HG03045 (cell line): ENCODE results near the gene MT3.

Experiments used
- ATAC-seq: cut with Tn5 transposase; IDR thresholded peaks from one replicate; pipeline ENCODE4 v1.9.1; 2021; ENCODE audit warnings: mild to moderate bottlenecking, moderate library complexity; ENCODE audit not compliant: unreplicated experiment

The MT3 gene

DNA sequence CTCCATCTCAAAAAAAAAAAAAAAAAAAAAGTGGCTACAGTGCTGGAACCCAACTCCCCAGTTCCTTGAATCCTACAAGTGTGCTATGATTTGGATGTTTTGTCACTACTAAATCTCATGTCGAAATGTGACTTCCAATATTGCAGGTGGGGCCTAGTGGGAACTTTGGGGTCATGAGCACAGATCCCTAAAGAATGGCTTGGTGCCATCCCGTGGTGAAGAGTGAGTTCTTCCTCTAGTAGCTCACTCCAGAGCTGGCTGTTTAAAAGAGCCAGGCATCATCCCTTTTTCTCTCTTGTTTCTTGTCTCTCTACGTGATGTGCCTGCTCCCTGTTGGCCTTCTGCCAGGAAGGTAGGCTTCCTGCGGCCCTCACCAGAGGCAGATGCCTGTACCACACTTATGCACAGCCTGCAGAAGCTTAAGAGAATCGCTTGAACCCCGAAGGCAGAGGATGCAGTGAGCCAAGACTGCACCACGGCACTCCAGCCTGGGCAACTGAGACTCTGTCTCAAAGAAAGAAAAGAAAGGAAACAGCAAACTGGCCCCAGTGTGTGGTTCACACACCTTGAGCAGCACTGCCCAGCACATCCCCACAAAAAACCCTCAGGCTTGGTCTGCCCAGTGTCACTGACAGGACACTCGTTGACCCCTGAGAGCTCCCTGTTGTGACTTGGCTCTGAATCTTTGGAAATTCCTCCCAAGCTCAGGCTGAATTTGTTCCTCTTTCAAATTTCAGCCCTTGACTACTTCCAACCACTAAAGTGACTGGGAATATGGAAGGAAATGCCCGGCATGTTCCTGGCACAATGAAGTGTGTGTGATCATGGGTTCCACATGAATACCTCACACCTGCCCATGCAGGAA is 39.4 kb downstream of the MT3 start:
- ATAC-seq: no peak

DNA sequence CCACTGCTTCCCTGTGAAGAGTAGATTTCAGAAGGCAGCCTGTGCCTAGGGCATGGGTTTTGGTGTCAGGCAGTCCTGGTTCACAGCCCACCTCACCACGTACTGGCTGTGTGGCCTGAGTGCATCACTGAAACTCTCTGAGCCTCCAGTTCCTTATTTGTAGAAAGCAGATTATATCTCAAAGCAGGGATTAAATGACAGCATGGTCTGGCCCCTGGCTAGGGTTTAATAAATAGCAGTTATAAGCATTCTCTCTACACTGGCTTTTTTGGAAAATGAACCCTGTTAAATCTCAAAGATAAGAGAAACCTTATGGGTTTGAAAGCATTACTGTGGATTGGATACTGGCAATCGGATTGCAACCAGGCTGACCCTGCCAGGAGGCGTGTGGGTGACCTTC is 40.2 kb downstream of the MT3 start:
- ATAC-seq: no peak

DNA sequence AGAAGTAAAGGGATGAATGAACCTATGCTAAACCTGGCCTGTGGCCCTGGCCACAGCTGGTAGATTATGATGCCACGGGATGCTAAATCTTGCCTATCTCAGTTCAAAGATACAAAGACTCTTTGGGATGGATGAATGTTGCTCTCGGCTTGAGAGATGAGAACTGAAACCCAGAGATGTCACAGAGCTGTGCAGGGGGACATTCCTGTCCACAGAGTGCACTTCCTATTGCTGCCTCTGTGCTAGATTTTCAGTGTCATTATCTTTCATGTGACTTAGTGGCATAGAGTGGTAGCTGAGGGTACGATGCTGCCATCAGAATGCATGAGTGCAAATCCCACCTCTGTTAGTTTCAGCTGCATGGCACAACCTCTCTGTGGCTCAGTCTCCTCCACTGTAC is 40.8 kb downstream of the MT3 start:
- ATAC-seq: peak; percentile 46

DNA sequence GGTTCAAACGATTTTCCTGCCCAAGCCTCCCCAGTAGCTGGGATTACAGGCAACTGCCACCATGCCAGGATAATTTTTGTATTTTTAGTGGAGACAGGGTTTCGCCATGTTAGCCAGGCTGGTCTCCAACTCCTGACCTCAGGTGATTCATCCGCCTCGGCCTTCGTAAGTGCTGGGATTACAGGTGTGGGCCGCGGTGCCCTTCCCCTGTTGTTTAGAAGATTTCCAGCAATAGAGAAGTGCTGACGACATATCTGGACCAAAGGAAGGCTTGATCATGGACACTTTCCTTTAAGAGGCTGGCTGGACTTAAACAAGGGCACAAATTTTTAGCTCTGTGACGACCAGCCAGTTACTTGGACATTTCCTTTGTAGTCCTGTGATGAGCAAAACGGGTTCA is 41.9 kb downstream of the MT3 start:
- no peak for ATAC-seq

DNA sequence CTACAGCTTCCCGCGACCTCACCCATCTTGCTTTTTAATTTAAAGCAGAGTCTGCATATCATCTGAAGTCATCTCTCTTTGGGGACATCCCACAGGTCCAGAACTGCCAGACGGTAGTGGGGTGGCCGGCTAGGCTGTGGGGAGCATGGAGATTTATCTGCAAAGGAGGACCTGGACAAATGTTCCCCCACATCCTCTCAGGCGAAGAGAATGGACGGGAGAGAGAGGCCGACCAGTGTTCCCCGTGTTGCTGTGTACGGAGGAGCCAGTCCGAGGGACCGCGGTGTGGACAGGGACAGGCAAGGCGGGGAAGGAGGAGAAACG is 42.5 kb downstream of the MT3 start:
- no peak for ATAC-seq

DNA sequence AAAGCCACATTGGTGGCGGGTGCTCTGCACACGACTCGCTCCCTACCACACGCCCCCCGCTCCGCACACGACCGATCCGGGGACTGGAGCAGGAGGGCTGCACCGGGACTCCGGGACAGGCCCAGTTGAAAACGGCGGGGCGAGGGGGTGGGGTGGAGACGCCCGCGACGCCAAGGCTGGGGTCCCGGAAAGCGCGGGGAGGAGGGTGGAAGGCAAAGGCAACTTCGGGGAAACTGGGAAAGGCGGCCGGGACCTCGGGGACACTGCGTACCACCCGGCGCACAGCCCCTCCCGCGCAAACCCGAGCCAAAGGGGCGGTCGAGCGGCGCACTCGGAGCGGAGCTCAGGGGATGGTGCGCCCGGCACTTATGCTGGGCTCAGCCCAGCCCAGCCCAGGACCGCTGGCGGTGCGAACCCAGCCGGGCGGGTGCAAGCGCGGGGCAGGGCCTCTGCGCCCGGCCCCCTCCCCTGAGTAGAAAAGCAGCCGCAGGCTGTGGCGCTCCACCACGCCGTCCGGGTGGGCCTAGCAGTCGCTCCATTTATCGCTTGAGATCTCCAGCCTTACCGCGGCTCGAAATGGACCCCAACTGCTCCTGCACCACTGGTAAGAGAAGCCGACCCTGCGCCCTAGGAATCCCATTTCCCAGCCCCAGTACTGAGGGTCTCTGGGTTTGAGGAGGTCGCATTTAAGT is 43.0 kb downstream of the MT3 start, which contains the start of gene MT1M:
Gene MT1M, plus strand, starts transcription at position 504 of the 692 bp plus-strand sequence. Its CDS starts 73 bp downstream, at position 577.
- ATAC-seq: no peak

DNA sequence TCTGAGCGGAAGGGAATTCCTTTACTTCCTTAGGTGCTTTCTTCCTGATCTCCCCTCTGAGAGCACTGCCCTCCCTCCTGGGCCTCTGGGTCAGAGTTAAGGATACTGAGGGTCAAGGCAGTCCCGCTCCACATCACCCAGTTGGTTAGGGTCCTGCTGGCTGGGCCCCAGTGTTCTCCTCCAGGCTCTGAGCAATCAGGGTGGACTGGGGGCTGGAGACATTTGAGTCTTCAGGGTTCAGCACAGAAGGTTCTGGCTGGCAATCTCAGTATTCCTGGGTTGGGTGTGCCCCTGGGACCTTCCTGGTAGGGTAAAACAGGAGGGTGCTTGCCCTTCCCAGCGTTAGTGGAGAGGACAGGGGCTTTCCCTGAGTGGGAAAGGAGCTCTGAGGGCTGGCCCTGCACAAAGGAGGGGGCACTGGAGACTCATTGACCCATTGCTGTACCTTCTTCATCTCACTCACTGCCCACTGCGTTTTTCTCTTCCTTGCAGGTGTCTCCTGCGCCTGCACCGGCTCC is 43.6 kb downstream of the MT3 start:
- ATAC-seq: no peak

DNA sequence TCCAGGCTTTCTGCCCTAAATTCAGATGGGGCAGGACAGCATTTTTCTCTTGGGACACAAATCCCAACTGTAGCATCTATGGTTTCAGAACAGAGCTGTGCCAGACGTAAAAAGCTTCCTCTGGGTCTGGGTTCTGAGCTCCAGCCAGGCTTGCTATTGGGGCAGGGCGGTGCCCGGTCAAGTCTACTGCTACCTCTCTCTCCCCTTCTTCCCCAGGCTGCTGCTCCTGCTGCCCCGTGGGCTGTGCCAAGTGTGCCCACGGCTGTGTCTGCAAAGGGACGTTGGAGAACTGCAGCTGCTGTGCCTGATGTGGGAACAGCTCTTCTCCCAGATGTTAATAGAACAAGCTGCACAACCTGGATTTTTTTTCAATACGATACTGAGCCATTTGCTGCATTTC is 44.2 kb downstream of the MT3 start:
- ATAC-seq: no peak

DNA sequence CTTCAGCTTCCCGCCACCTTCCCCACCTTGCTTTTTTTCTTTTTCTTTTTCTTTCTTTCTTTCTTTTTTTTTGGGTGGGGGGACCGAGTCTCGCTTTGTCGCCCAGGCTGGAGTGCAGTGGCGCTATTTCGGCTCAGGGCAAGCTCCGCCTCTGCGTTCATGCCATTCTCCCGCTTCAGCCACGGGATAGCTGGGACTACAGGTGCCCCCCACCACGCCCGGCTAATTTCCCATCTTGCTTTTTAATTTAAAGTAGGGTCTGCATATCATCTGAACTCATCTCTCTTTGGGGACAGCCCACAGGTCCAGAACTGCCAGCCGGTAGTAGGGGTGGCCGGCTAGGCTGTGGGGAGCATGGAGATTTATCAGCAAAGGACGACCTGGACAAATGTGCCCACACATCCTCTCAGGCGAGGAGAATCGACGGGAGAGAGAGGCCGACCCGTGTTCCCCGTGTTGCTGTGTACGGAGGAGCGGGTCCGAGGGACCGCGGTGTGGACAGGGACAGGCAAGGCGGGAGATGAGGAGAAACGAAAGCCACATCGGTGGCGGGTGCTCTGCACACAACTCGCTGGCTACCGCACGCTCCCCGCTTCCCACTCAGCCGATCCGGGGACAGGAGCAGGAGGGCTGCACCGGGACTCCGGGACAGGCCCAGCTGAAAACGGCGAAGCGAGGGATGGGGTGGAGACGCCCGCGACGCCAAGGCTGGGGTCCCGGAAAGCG is 45.5 kb downstream of the MT3 start:
- no peak for ATAC-seq

DNA sequence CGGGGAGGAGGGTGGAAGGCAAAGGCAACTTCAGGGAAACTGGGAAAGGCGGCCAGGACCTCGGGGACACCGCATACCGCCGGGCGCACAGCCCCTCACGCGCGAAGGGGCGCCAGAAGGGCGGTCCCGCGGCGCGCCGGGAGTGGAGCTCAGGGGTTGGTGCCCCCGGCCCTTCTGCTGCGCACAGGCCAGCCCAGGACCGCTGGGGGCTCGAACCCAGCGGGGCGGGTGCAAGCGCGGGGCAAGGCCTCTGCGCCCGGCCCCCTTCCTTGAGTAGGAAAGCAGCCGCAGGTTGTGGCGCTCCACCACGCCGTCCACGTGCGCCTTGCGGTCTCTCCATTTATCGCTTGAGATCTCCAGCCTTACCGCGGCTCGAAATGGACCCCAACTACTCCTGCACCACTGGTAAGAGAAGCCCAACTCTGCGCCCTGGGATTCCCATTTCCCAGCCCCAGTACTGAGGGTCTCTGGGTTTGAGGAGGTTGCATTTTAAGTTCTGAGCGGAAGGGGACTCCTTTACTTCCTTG is 46.2 kb downstream of the MT3 start:
- no peak for ATAC-seq

DNA sequence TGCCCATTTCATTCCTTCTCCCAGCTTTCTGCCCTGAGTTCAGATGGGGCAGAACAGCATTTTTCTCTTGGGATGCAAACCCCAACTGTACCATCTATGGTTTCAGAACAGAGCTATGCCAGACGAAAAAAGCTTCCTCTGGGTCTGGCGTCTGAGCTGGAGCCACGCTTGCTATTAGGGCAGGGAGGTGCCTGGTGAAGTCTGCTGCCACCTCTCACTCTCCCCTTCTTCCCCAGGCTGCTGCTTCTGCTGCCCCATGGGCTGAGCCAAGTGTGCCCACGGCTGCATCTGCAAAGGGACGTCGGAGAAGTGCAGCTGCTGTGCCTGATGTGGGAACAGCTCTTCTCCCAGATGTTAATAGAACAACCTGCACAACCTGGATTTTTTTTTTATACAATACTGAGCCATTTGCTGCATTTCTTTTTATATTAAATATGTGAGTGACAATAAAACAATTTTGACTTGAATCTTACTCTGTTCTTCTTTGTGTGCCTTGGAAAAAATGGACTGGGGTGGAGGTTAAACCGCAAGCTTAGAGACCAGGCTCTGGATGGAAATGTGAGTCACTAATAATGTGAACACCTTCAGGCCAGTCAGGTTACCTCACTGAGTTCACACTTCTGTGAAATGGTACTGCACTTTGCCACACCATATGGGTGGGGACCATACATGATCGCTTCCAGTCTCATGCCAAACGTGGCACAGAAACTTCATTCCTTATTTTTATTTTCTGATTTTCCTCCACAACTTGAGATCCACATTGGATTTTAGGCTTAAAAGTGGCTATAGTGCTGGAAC is 47.5 kb downstream of the MT3 start:
- ATAC-seq: no peak

DNA sequence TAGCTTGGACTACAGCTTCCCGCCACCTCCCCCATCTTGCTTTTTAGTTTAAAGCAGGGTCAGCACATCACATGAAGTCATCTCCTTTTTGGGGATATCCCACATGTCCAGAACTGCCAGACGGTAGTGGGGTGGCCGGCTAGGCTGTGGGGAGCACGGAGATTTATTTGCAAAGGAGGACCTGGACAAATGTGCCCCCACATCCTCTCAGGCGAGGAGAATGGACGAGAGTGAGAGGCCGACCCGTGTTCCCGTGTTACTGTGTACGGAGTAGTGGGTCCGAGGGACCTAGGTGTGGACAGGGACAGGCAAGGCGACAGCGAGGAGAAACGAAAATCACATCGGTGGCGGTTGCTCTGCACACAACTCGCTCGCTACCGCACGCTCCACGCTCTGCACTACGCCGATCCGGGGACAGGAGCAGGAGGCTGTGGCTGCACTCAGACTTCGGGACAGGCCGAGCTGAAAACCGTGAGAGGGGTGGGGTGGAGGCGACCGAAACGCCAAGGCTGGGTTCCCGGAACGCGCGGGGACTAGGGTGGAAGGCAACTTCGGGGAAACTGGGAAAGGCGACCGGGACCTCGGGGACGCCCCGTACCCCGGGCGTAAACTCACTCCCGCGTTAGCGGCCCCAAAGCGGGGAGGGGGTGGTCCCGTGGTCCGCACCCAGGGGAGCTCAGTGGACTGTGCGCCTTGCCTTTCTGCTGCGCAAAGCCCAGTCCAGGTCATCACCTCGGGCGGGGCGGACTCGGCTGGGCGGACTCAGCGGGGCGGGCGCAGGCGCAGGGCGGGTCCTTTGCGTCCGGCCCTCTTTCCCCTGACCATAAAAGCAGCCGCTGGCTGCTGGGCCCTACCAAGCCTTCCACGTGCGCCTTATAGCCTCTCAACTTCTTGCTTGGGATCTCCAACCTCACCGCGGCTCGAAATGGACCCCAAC is 48.8 kb downstream of the MT3 start, which contains the start of gene MT1A:
Gene MT1A, plus strand, starts transcription at position 853 of the 937 bp plus-strand sequence. Its CDS starts 73 bp downstream, at position 926.
- ATAC-seq: no peak

DNA sequence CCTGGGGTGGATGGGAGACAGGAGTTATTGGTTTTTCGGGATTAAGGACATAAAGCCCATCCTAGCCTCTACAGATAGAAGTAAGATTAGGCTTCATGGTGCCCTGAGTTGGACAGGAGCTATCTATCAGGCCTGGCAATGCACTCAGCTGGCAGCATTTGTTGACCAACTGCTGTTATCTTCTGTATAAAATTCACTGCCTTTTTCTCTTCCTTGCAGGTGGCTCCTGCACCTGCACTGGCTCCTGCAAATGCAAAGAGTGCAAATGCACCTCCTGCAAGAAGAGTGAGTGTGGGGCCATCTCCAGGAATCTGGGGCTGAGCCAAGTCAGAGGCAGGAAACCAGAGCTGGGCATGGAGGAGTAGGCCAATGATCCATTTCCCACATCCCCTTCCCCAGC is 49.7 kb downstream of the MT3 start:
- no peak for ATAC-seq

DNA sequence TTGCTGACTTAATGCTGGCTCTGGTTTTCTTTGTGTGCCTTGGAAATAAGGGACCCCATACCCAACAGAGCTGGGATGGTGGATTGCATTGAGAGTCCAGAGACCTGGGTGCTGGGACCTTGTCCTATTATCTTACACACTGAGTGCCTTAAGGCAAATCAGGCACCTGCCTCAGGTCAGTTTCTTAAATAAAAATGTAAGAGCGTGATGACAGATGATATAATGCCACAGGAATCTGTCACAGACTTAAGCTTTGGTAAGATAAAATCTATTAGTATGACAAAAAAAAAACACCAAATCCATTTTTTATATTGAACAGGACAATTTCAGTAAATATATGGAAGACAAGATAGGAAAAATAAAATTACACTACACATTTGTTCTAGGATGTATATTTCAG is 50.7 kb downstream of the MT3 start:
- ATAC-seq: no peak
